Smooth muscle cell (in vitro differentiated cells): ENCODE results near the gene RAB5A. TPM values are rescaled to one million over a fixed set of nuclear protein-coding genes. Genes with fewer than 3 reads are reported as not detected.
"Not testable (repeated sequence)": the region's sequence is repeated elsewhere in the genome, so short reads cannot be mapped to it uniquely, and the experiment has no call there.

Source experiments
- DNase-seq: peaks from one replicate; lab custom pipeline; 2025; ENCODE audit not compliant: unreplicated experiment; lab: John Stamatoyannopoulos, UW
- H2AFZ ChIP-seq: fragments of 200-600 bp; sonication (generic); 2 replicates; pipeline ENCODE4 v1.6.0; 2016; ENCODE audit warnings: antibody characterized with exemption, low read depth, mild to moderate bottlenecking
- H3F3A ChIP-seq: fragments of 200-600 bp; sonication (generic); 2 replicates; pipeline ENCODE4 v1.6.0; 2017; ENCODE audit warnings: antibody characterized with exemption, low read depth
- H3K27ac ChIP-seq: fragments of 200-600 bp; sonication (generic); 2 replicates; pipeline ENCODE4 v1.5.1; 2016; ENCODE audit warnings: low read depth, mild to moderate bottlenecking
- H3K27me3 ChIP-seq: fragments of 200-600 bp; sonication (generic); 2 replicates; pipeline ENCODE4 v1.6.1; 2016; ENCODE audit warnings: low read depth, mild to moderate bottlenecking
- H3K36me3 ChIP-seq: fragments of 200-600 bp; sonication (generic); 2 replicates; pipeline ENCODE4 v1.5.1; 2016; ENCODE audit warnings: low read depth
- H3K4me1 ChIP-seq: fragments of 200-600 bp; sonication (generic); 2 replicates; pipeline ENCODE4 v1.5.1; 2016; ENCODE audit warnings: low read depth
- H3K4me2 ChIP-seq: fragments of 200-600 bp; sonication (generic); 2 replicates; pipeline ENCODE4 v1.6.0; 2016; ENCODE audit warnings: mild to moderate bottlenecking
- H3K4me3 ChIP-seq: fragments of 200-600 bp; sonication (generic); 2 replicates; pipeline ENCODE4 v1.5.1; 2016; ENCODE audit warnings: mild to moderate bottlenecking
- H3K79me2 ChIP-seq: fragments of 200-600 bp; sonication (generic); 2 replicates; pipeline ENCODE4 v1.6.0; 2016; ENCODE audit warnings: low read depth, mild to moderate bottlenecking
- H3K9ac ChIP-seq: fragments of 200-600 bp; sonication (generic); 2 replicates; pipeline ENCODE4 v1.6.0; 2016; ENCODE audit warnings: low read depth
- H3K9me3 ChIP-seq: fragments of 200-600 bp; sonication (generic); replicated peaks from 2 replicates; pipeline ENCODE4 v1.5.1; 2016; ENCODE audit warnings: low read depth
- H4K20me1 ChIP-seq: fragments of 200-600 bp; sonication (generic); 2 replicates; pipeline ENCODE4 v1.6.0; 2016; ENCODE audit warnings: low read depth
- CTCF ChIP-seq: fragments of 200-600 bp; sonication (generic); IDR thresholded peaks from 2 replicates; pipeline ENCODE4 v1.5.1; 2017; ENCODE audit warnings: borderline replicate concordance, mild to moderate bottlenecking, antibody characterized with exemption; ENCODE audit not compliant: insufficient read depth, poor library complexity, severe bottlenecking
- WGBS: methylation state at CpG from one replicate; pipeline ENCODE4 v1.1.7; 2016; ENCODE audit warnings: low lambda C conversion rate; 5-methylcytosine and 5-hydroxymethylcytosine counted together
- polyA plus RNA-seq: library from polyadenylated mRNA; unstranded; fragments of >200 nt; fragmentation: Nextera tagmentation; extraction: Ambion mirVana; gene quantifications from 2 replicates; pipeline ENCODE4 v1.2.1, GENCODE V29; 2016
- total RNA-seq: library from RNA; depleted of rRNA; stranded (reverse); fragments of >200 nt; gene quantifications from 2 replicates; pipeline ENCODE4 v1.2.3, GENCODE V29; 2014

RAB5A gene
- 127 and 161 TPM in 2 replicates for total RNA-seq
- 92.2 and 99.1 TPM in 2 replicates for polyA plus RNA-seq

- peak within 1 kb of the TSS; percentile 82 for H3K4me3 ChIP-seq
- H3K4me2 ChIP-seq = peak within 1 kb of the TSS; percentile 92
- no peaks in the 10 kb centered on the region for H3K9me3 ChIP-seq
- peak within 1 kb of the TSS; percentile 92 for H2AFZ ChIP-seq
- peaks cover 44% of the 10 kb centered on the region for H3K79me2 ChIP-seq
- under 1% methylated on average over 42 of the region's 73 CpGs for whole genome bisulfite sequencing
- peak within 1 kb of the TSS; percentile 95 for H3K27ac ChIP-seq
- H4K20me1 ChIP-seq = peaks cover 43% of the 10 kb centered on the region
- H3K9ac ChIP-seq = peak within 1 kb of the TSS; percentile 93
- H3F3A ChIP-seq = peaks cover 6% of the 10 kb centered on the region
- H3K4me1 ChIP-seq = peaks cover 15% of the 10 kb centered on the region
- no peaks in the 10 kb centered on the region for H3K27me3 ChIP-seq
- no peak for TF ChIP-seq CTCF
- H3K36me3 ChIP-seq = peaks cover 5% of the 10 kb centered on the region
- DNase-seq = peak; percentile 81
Observed at GRCh38 chr3:19946832-19947548, at the start of gene RAB5A. RAB5A (plus strand) TSS chr3:19947097; CDS start chr3:19950899, 3,802 bp downstream.

- no peak for TF ChIP-seq CTCF
- WGBS = 47% methylated on average over 2 of the region's 2 CpGs
- H3K4me2 ChIP-seq = peak overlapping the region; percentile 45
- DNase-seq = no peak
- no peak overlapping the region for H3K27ac ChIP-seq
- H3K4me1 ChIP-seq = peaks cover 3% of the 10 kb centered on the region
- no peaks in the 10 kb centered on the region for H3K27me3 ChIP-seq
- no peaks in the 10 kb centered on the region for H3K9me3 ChIP-seq
- H3K4me3 ChIP-seq = no peak overlapping the region
- H4K20me1 ChIP-seq = no peaks in the 10 kb centered on the region
- no peaks in the 10 kb centered on the region for H3F3A ChIP-seq
- H3K79me2 ChIP-seq = no peaks in the 10 kb centered on the region
- no peak overlapping the region for H3K9ac ChIP-seq
- no peaks in the 10 kb centered on the region for H3K36me3 ChIP-seq
- H2AFZ ChIP-seq = peak overlapping the region; percentile 75
Observed at GRCh38 chr3:19898721-19899120, 48.2 kb upstream of the RAB5A start.

- no peaks in the 10 kb centered on the region for H3K9me3 ChIP-seq
- no peak for TF ChIP-seq CTCF
- no peaks in the 10 kb centered on the region for H3K79me2 ChIP-seq
- H3K4me1 ChIP-seq = peaks cover 3% of the 10 kb centered on the region
- no peak for DNase-seq
- H2AFZ ChIP-seq = no peak overlapping the region
- no peak overlapping the region for H3K4me2 ChIP-seq
- 99% methylated on average over 2 of the region's 2 CpGs for WGBS
- H3F3A ChIP-seq = no peaks in the 10 kb centered on the region
- no peaks in the 10 kb centered on the region for H3K36me3 ChIP-seq
- H4K20me1 ChIP-seq = no peaks in the 10 kb centered on the region
- no peak overlapping the region for H3K9ac ChIP-seq
- H3K4me3 ChIP-seq = no peak overlapping the region
- no peaks in the 10 kb centered on the region for H3K27me3 ChIP-seq
- H3K27ac ChIP-seq = no peak overlapping the region
Observed at GRCh38 chr3:19899264-19899663, 47.6 kb upstream of the RAB5A start.

- DNase-seq, H4K20me1 ChIP-seq: not testable (repeated sequence)
- WGBS = 87% methylated on average over 7 of the region's 7 CpGs
Observed at GRCh38 chr3:19899833-19900232, 47.1 kb upstream of the RAB5A start.

More at GRCh38 chr3:19899833-19900232, 47.1 kb upstream of the RAB5A start:
- not testable (repeated sequence) for H3K9me3 ChIP-seq, H3K36me3 ChIP-seq, H3K4me2 ChIP-seq, H3K27me3 ChIP-seq, H3F3A ChIP-seq, H3K79me2 ChIP-seq, H3K4me3 ChIP-seq, H3K9ac ChIP-seq, H2AFZ ChIP-seq, H3K4me1 ChIP-seq, H3K27ac ChIP-seq
